ENCODE results near the gene ZNF438. TPM values are rescaled to one million over a fixed set of nuclear protein-coding genes. Genes with fewer than 3 reads are reported as not detected.

Gene ZNF438
- total and polyA plus RNA-seq, 2 of the 4 experiments (the other 2 are of a cell fraction) = 1.8 to 2.9 TPM

DNA sequence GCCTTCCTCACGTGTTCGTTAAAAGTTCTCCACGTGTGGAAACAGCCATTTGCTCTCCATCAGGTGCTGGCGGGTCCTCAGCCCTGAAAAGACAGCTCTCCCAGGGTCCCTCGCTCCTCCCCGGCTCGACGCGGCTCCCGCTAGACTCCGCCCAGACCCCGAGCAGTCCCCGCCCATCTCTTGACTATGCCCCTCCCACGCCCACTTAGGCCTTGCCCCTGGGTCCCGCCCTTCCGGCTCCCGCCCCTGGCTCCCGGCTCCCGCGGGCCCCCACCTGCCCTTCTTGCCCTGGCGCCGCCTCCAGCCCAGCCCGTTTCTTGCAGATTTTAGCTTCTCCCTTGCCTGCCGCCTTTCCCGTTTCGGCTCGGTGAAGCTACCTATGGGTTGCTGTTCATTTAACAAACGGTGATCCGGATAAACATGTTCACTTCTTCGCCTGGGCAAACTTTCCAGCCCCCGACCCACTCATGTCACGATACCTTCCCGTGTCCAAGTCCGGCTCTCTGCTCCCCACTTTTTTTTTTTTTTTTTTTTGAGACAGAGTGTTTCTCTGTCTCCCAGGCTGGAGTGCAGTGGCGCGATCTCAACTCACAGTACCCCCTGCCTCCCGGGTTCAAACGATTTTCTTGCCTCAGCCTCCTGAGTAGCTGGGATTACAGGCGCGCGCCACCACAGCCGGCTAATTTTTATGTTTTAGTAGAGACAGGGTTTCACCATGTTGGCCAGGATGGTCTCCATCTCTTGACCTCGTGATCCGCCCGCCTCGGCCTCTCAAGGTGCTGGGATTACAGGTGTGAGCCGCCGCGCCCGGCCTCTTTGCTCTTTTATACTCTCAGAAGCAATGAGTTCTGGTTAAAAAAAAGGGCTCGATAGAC is 830 bp upstream of the ZNF438 start:
- Histone ChIP-seq H2BK5ac (ENCODE audit: low read depth, low read length, poor library complexity, severe bottlenecking) (peak overlapping the region; percentile 89), H3K27me3 (ENCODE audit: control insufficient read depth, insufficient read depth, low read length) (no peaks in the 10 kb centered on the region), H2BK120ac (ENCODE audit: low read depth, low read length) (peak overlapping the region; percentile 98), H3K36me3 (ENCODE audit: control insufficient read depth, insufficient read depth, low read length) (no peaks in the 10 kb centered on the region), H4K20me1 (ENCODE audit: insufficient read depth, low read length) (peaks cover 3% of the 10 kb centered on the region; the same call in 1 of the 2 replicates), H4K91ac (ENCODE audit: insufficient read depth, low read depth, low read length) (peak overlapping the region; percentile 96), H3K4ac (ENCODE audit: low read depth, low read length) (peak overlapping the region; percentile 99), H3K14ac (replicated peaks; ENCODE audit: low read depth, low read length) (peak overlapping the region; percentile 100), H3K4me2 (ENCODE audit: low read depth, low read length) (peak overlapping the region; percentile 89), H2AK5ac (ENCODE audit: low read depth, low read length) (peak overlapping the region; percentile 95), H3K4me3 (ENCODE audit: insufficient read depth, low read depth, low read length) (peak overlapping the region; percentile 75), H3K4me1 (ENCODE audit: control insufficient read depth, insufficient read depth, low read length) (peaks cover 14% of the 10 kb centered on the region), H3K9ac (ENCODE audit: low read depth, low read length) (peak overlapping the region; percentile 86), H3K18ac (ENCODE audit: low read depth, low read length) (peak overlapping the region; percentile 92), H2AK9ac (replicated peaks; ENCODE audit: low read depth, low read length, poor library complexity) (peak overlapping the region; percentile 88), H3K79me1 (ENCODE audit: low read depth in 1 of 2, low read length in 2 of 2) (peaks cover 17 to 36% of the 10 kb centered on the region in 2 experiments; a peak in 3 of 4 replicates), H3K27ac (ENCODE audit: insufficient read depth, low read length) (peak overlapping the region; percentile 96), H2BK15ac (ENCODE audit: low read depth, low read length) (peak overlapping the region; percentile 93; the same call in 2 of the 3 replicates), H4K8ac (ENCODE audit: low read depth in 2 of 2, low read length in 2 of 2) (peak overlapping the region; percentile 67 to 97), H3K23ac (ENCODE audit: low read depth, low read length) (peak overlapping the region; percentile 100), H2AFZ (replicated peaks; ENCODE audit: low read length, poor library complexity) (peak overlapping the region; percentile 91), H2BK20ac (ENCODE audit: low read depth, low read length) (peak overlapping the region; percentile 93), H3K56ac (ENCODE audit: extremely low read depth, insufficient read depth, low read length) (peak overlapping the region; percentile 97), H3K9me1 (ENCODE audit: insufficient read depth, low read length) (no peaks in the 10 kb centered on the region; the same call in 1 of the 2 replicates), H3K9me3 (ENCODE audit: control insufficient read depth, insufficient read depth, low read length) (no peaks in the 10 kb centered on the region), H4K5ac (ENCODE audit: low read depth, low read length) (peak overlapping the region; percentile 91)
- intact Hi-C loops (cut with micrococcal nuclease) (loop anchor here (1.0 to 5.0 kb wide), 4 partner anchors 100 to 776 kb away; partner anchors contain the start of gene ZEB1), in situ Hi-C loops (cut with MboI; ENCODE audit: low sequenced_read_pairs) (loop anchor here (5.0 kb wide), 2 partner anchors 105 to 250 kb away; no protein-coding TSS in a partner anchor), dilution Hi-C loops (cut with HindIII; ENCODE audit: low sequenced_read_pairs, unreplicated experiment) (no loop called here)
- BruUV-seq (replicated peaks) = no TSS peak
- ATAC-seq (ENCODE audit: low read depth) = peak; percentile 91
- whole genome bisulfite sequencing, 2 experiments (ENCODE audit: extremely low coverage in 2 of 2, insufficient read length in 1 of 2) = 36% methylated on average over 32 of the region's 51 CpGs; no CpG with 5 or more reads in 1 of the 2 experiments
- TF ChIP-seq MAZ (IDR thresholded peaks at IDR 0.05; ENCODE audit: borderline replicate concordance, low read depth, low read length) = peak; percentile 66
- peak; percentile 27; the same call in 1 of the 2 replicates for TF ChIP-seq BHLHE40 (IDR thresholded peaks at IDR 0.05; ENCODE audit: low read depth, low read length)
- TF ChIP-seq RFX5 (IDR thresholded peaks at IDR 0.05; ENCODE audit: low read depth, low read length) = no peak
- 0 out of 2 replicates have a peak, but pooled peaks have one; percentile 1 for TF ChIP-seq NFE2L2 (IDR thresholded peaks at IDR 0.05; ENCODE audit: low read depth, low read length)
- peak; percentile 91 for DNase-seq
- POLR2A ChIA-PET (ENCODE audit: unreplicated experiment) = interaction anchor here (0.5 to 2.2 kb wide), 9 partner anchors 15 to 250 kb away, joined by 3 to 13 read pairs (median 4); no protein-coding TSS in a partner anchor
- CTCF ChIA-PET = interaction anchor here (0.6 to 1.5 kb wide), 6 partner anchors 36 to 358 kb away, joined by 3 to 5 read pairs (median 3); no protein-coding TSS in a partner anchor
